ENCODE measurements around the gene RIMKLB.
"Not testable (repeated sequence)": the region's sequence is repeated elsewhere in the genome, so short reads cannot be mapped to it uniquely, and the experiment has no call there.

Gene RIMKLB

GRCh38 chr12:8773461-8773860, 75.7 kb downstream of the RIMKLB start:
- DNase-seq (ENCODE audit: low spot score): no peak

DNA sequence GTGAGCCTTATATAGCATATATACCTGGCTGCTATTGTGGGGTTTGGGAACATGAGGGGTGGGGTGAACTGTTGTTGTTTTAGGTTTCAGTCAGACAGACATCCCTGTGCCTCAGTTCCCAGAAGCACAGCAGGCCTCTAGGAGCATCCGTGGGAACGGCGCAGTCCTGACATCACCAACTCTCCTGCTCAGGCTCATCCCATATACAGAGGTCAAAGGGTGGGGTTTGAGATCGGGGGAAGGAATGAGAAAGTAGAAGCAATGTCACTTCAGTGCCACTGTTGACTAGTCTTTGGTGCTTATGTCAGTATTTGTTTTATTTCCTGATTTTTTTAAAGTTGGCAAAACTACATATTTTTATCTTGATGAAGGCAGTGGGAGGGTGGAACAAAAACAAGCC, 81.5 kb downstream of the RIMKLB start:
- no peak for DNase-seq (ENCODE audit: low spot score)

DNA sequence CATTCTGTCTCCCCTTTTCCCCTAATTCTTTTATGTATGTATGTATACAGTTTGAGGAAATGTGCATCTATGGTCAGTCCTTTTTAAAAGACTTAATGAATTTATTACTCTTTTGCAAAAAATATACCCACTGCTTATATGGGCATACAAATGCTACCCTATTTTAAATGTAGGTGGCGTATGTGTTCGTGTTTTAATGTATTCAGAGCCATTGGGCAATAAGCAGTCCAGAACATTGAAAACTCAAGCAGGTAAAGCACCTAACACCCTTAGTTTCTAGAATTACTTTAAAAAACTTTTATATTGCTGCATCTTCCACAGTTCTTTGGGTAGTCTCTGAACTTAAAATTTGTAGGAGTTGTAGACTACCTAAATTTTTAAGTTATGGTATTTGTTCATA, 82.1 kb downstream of the RIMKLB start:
- no peak for DNase-seq (ENCODE audit: low spot score)

DNA sequence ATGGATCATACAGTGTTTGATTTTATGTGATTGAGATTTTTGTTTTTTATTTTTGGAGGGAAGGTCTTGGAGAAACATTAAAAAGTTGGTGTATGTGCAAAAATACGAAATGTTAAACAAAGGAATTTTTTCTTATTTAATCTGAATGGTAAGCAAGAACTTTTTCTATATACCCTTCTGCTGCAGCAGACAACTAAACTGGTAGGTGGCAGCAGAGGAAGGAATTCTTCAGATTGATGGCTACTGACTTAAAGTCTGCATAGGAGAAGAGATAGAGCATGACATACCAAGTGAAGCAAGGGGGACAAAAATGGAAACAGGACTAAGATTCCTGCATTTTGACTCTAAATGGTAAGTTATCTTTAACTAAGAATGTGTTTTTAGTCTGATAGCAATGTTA, 82.6 kb downstream of the RIMKLB start:
- DNase-seq (ENCODE audit: low spot score): peak; percentile 34

DNA sequence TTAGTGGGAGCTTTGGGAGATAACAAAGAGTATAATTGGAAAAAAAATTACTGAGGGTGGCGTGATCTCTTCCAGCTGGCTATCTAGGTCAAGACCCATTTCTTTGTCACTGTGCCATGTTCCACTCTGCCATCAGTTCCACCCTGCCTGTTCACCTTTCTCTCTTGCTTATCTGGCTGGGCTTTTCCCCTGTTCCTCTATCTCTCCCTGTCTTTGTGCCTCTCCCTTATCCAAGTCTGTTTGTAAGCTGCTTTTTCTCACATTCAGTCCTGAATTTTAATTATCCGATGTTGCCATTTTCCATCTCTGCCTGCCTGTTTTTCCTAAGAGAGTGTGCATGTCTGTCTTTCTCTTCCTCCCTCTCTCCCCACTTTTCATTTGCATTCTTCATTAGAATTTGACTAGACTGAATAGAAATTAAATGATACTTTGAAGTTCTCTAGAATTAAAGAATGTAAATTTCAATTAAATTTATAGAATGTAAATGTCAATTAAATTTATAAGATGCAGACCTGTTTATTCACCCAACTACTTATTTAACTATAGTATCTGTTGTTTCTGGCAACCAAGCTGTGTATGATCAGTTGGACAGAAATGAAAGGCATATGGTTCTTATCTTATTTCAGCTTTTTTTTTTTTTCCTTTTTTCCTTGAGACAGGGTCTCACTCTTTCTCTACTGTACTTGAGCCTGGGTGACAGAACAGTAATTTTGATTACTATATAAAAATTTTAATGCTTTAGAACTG, 83.8 kb downstream of the RIMKLB start:
- no peak for DNase-seq (ENCODE audit: low spot score)

DNA sequence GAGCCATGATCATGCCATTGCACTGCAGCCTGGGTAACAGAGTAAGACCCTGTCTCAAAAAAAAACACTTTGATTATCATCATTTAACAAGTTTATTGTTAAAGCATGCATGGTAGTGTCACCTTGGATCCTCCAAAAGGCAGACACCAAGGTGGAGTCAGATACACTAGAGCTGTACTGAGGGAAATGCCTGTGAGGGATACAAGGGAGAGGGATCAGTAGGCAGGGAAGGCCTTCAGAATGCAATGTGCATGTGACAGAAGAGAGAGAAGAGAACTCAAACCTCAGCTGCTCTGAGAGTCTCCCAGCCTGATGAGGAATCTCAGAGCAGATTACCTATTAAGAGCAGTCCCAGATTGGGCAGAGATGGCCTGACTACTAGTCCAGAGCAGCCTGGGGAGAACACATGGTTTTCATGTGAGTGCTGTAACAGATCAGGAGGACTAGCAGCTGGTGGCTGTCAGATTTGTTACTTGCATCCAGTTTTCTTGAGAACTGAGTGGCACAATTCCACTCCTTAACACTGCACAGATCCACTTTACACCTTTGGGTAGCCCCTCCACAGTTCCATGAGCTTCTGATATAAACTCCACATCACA, 86.6 kb downstream of the RIMKLB start:
- DNase-seq (ENCODE audit: low spot score): no peak

DNA sequence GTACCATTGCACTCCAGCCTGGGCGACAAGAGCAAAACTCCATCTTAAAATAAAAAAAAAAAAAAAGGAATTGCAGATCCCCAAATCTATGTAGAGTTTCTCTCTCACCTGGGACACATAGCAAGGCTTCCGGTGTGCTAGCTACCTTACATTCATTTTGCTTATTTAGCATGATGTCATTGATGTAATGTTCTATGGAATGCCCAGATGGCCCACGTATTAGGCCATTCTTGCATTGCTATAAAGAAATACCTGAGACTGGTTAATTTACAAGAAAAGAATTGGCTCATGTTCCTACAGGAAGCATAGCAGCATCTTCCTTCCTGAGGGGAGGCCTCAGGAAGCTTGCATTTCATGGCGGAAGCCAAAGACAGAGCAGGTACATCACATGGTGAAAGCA, 87.7 kb downstream of the RIMKLB start:
- DNase-seq (ENCODE audit: low spot score): no peak

DNA sequence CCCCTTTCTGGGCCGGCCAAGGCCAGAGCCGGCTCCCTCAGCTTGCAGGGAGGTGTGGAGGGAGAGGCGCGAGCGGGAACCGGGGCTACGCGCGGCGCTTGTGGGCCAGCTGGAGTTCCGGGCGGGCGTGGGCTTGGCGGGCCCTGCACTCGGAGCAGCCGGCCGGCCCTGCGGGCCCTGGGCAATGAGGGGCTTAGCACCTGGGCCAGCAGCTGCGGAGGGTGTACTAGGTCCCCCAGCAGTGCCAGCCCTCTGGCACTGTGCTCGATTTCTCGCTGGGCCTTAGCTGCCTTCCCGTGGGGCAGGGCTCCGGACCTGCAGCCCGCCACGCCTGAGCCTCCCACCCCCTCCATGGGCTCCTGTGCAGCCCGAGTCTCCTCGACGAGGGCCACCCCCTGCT, 89.4 kb downstream of the RIMKLB start:
- not testable (repeated sequence) for DNase-seq (ENCODE audit: low spot score)

- not testable (repeated sequence) for DNase-seq (ENCODE audit: low spot score)
Observed at GRCh38 chr12:8788706-8789105, 90.9 kb downstream of the RIMKLB start.

GRCh38 chr12:8789341-8790013, 91.7 kb downstream of the RIMKLB start:
- DNase-seq (ENCODE audit: low spot score): not testable (repeated sequence)

- DNase-seq (ENCODE audit: low spot score): not testable (repeated sequence)
Observed at GRCh38 chr12:8793226-8793625, 95.4 kb downstream of the RIMKLB start.

DNA sequence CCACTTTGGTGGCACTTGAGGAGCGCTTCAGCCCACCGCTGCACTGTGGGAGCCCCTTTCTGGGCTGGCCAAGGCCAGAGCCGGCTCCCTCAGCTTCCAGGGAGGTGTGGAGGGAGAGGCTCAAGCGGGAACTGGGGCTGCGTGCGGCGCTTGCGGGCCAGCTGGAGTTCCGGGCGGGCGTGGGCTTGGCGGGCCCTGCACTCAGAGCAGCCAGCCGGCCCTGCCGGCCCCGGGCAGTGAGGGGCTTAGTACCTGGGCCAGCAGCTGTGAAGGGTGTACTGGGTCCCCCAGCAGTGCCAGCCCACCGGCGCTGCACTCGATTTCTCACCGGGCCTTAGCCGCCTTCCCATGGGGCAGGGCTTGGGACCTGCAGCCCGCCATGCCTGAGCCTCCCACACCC, 96.8 kb downstream of the RIMKLB start:
- not testable (repeated sequence) for DNase-seq (ENCODE audit: low spot score)

- DNase-seq (ENCODE audit: low spot score): no peak
Observed at GRCh38 chr12:8796831-8797626, 99.2 kb downstream of the RIMKLB start.

DNA sequence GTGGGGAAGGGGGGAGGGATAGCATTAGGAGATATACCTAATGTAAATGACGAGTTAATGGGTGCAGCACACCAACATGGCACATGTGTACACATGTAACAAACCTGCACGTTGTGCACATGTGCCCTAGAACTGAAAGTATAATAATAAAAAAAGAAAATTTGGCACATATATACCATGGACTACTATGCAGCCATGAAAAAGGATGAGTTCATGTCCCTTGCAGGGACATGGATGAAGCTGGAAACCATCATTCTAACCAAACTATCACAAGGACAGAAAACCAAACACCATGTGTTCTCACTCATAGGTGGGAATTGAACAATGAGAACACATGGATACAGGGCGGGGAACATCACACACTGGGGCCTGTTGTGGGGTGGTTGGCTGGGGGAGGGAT, 103.4 kb downstream of the RIMKLB start:
- DNase-seq (ENCODE audit: low spot score): not testable (repeated sequence)

GRCh38 chr12:8804833-8805232, 107.0 kb downstream of the RIMKLB start:
- not testable (repeated sequence) for DNase-seq (ENCODE audit: low spot score)

- DNase-seq (ENCODE audit: low spot score): not testable (repeated sequence)
Observed at GRCh38 chr12:8805487-8805886, 107.7 kb downstream of the RIMKLB start.

- not testable (repeated sequence) for DNase-seq (ENCODE audit: low spot score)
Observed at GRCh38 chr12:8807084-8807483, 109.3 kb downstream of the RIMKLB start.

- DNase-seq (ENCODE audit: low spot score): not testable (repeated sequence)
Observed at GRCh38 chr12:8810112-8810511, 112.3 kb downstream of the RIMKLB start.

GRCh38 chr12:8813572-8814357, 116.0 kb downstream of the RIMKLB start:
- DNase-seq (ENCODE audit: low spot score): no peak

- DNase-seq (ENCODE audit: low spot score): no peak
Observed at GRCh38 chr12:8816448-8817050, 118.8 kb downstream of the RIMKLB start.

GRCh38 chr12:8817856-8818255, 120.1 kb downstream of the RIMKLB start:
- no peak for DNase-seq (ENCODE audit: low spot score)

All from HuH-7 (cell line).